ENCODE results near the gene BLTP2. TPM values are rescaled to one million over a fixed set of nuclear protein-coding genes. Genes with fewer than 3 reads are reported as not detected.
"Not testable (repeated sequence)": the region's sequence is repeated elsewhere in the genome, so short reads cannot be mapped to it uniquely, and the experiment has no call there.

Gene BLTP2
- total RNA-seq, 1 donor from 2014 or later: 124 TPM

- no peak for DNase-seq (ENCODE audit: low read depth)
- no peaks in the 10 kb centered on the region for H3K27me3 ChIP-seq (ENCODE audit: control insufficient read depth, insufficient read depth, low read length)
- TF ChIP-seq CTCF (IDR thresholded peaks at IDR 0.05; ENCODE audit: insufficient read depth, low read length, poor library complexity, severe bottlenecking): no peak
- H3K36me3 ChIP-seq (ENCODE audit: control insufficient read depth, insufficient read depth, low read length): peaks cover 1% of the 10 kb centered on the region
- no peak overlapping the region for H3K4me3 ChIP-seq (ENCODE audit: low read depth, low read length)
Measured at GRCh38 chr17:28610376-28610775, 34.6 kb downstream of the BLTP2 start.

- H3K4me3 ChIP-seq (ENCODE audit: low read depth, low read length); H3K36me3 ChIP-seq (ENCODE audit: control insufficient read depth, insufficient read depth, low read length); DNase-seq (ENCODE audit: low read depth); H3K27me3 ChIP-seq (ENCODE audit: control insufficient read depth, insufficient read depth, low read length): not testable (repeated sequence)
Measured at GRCh38 chr17:28604031-28604430, 40.9 kb downstream of the BLTP2 start.

GRCh38 chr17:28599311-28600184 lies 45.4 kb downstream of the BLTP2 start:
- no peak for TF ChIP-seq CTCF (IDR thresholded peaks at IDR 0.05; ENCODE audit: insufficient read depth, low read length, poor library complexity, severe bottlenecking)
- Histone ChIP-seq H3K4me3 (ENCODE audit: low read depth, low read length) (peak overlapping the region; percentile 69), H3K27me3 (ENCODE audit: control insufficient read depth, insufficient read depth, low read length) (no peaks in the 10 kb centered on the region), H3K36me3 (ENCODE audit: control insufficient read depth, insufficient read depth, low read length) (no peaks in the 10 kb centered on the region)
- no peak for DNase-seq (ENCODE audit: low read depth)

- Histone ChIP-seq H3K36me3 (ENCODE audit: control insufficient read depth, insufficient read depth, low read length) (no peaks in the 10 kb centered on the region), H3K27me3 (ENCODE audit: control insufficient read depth, insufficient read depth, low read length) (no peaks in the 10 kb centered on the region), H3K4me3 (ENCODE audit: low read depth, low read length) (peak within 1 kb of the TSS; percentile 69)
- no peak for TF ChIP-seq CTCF (IDR thresholded peaks at IDR 0.05; ENCODE audit: insufficient read depth, low read length, poor library complexity, severe bottlenecking)
- peak; percentile 70 for DNase-seq (ENCODE audit: low read depth)
Measured at GRCh38 chr17:28598799-28599310, 46.1 kb downstream of the BLTP2 start, which contains the start of gene SPAG5. Gene SPAG5 (minus strand): TSS chr17:28599025. CDS start chr17:28598946, 79 bp downstream.

GRCh38 chr17:28598389-28598788 lies 46.6 kb downstream of the BLTP2 start:
- no peak for TF ChIP-seq CTCF (IDR thresholded peaks at IDR 0.05; ENCODE audit: insufficient read depth, low read length, poor library complexity, severe bottlenecking)
- DNase-seq (ENCODE audit: low read depth): no peak
- peak overlapping the region; percentile 69 for H3K4me3 ChIP-seq (ENCODE audit: low read depth, low read length)

GRCh38 chr17:28597606-28598383 lies 47.2 kb downstream of the BLTP2 start:
- Histone ChIP-seq H3K4me3 (ENCODE audit: low read depth, low read length) (peak overlapping the region; percentile 69), H3K36me3 (ENCODE audit: control insufficient read depth, insufficient read depth, low read length) (no peaks in the 10 kb centered on the region), H3K27me3 (ENCODE audit: control insufficient read depth, insufficient read depth, low read length) (no peaks in the 10 kb centered on the region)
- no peak for TF ChIP-seq CTCF (IDR thresholded peaks at IDR 0.05; ENCODE audit: insufficient read depth, low read length, poor library complexity, severe bottlenecking)
- no peak for DNase-seq (ENCODE audit: low read depth)

More at GRCh38 chr17:28598389-28598788, 46.6 kb downstream of the BLTP2 start:
- Histone ChIP-seq H3K36me3 (ENCODE audit: control insufficient read depth, insufficient read depth, low read length) (no peaks in the 10 kb centered on the region), H3K27me3 (ENCODE audit: control insufficient read depth, insufficient read depth, low read length) (no peaks in the 10 kb centered on the region)

All from kidney epithelial cell (primary cell).